Fibroblast of skin of right biceps (primary cell): ENCODE measurements around the gene SIX1.

ENCODE experiments used
- DNase-seq: peaks from one replicate; pipeline ENCODE4 v3.0.0-alpha.2; 2013

Gene SIX1

GRCh38 chr14:60641742-60642269 is 7.5 kb downstream of the SIX1 start:
- DNase-seq = no peak

- no peak for DNase-seq
Observed at GRCh38 chr14:60640859-60641741, 8.2 kb downstream of the SIX1 start.

DNA sequence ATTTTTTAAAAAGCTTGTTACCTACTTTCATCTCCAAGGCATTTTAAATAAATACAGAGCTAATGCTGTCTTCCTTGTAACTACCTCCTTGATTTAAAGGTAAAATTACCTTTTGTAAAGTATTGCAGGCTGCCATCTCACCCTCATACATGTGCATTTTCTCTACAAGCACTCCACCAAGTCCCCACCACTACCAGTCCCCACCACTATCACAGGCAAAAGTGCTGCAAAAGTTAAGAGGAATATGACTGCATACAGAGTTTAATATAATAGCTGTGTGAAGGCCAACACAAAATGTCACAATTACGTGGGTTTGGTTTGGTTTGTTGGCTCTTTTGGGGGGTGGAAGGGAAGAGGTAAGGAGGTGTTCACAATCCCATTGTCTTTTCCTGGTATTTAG is 9.6 kb downstream of the SIX1 start:
- DNase-seq = no peak

DNA sequence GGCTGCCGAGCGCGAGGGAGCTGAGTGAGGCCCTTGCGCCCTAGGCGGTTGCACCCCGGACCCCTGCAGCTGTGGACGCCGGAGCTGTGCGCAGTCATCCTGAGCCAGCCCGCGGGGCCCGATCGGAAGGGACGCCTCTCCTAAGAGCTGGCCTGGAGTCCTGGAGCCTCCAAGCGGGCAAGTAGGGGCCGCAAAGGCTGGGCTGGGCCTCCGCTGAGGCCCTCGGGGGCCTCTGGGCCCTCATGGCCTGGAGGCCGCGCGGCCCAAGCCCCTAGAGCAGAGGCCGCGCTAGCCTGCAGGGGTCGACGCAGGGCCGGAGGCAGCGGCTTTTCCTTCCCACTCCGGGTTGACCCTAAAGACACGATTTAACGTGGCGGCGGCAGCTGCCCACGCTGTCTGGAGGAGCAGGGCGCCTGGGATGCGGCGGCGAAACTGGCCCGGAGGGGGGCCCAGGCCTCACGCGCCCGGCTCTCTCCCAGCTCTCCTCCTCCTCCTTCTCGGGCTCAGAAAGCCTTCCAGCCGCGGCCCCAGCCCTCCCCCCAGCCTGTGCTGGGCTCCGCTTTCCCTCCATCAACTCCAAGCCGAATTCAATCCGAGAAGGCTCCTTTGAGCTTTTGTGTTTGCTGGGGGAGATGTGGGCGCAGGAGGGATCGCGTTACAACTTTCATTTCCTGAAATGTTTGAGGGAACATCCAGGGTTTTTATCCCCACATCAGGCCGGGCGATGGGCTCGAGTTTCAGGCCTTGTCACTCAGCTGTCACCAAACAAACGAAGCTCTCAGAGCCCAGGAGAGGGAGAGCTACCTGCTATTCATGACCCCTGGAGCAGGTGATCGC is 11.6 kb downstream of the SIX1 start:
- peak; percentile 68 for DNase-seq

DNA sequence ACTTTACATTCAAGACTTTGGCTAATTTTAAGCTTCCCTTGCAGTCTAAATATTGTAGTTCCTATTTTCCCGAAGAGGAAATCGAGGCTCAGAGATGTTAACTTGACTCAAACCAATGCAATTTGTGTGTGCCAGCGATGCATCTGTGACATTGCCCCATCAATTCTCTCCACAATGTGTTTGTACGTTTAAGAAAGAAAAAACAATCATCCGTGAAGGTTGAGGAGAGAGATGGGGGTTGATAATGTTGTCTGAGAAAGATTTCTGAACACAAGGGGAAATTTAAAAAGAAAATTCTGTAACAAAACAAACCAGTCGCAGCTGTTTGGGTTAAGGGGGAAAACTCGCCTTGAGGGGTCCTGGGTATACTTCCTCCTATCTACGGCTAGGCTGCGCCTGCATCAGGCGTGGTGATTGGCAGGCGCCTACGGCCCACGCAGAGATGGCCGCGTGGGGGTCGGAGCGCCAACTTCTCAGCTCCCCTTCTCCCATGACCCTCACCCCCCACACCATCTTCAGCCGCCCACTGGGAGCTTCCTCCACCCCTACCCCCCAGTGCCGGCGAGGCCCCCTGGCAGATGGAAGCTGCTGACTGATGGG is 12.3 kb downstream of the SIX1 start:
- DNase-seq = no peak

DNA sequence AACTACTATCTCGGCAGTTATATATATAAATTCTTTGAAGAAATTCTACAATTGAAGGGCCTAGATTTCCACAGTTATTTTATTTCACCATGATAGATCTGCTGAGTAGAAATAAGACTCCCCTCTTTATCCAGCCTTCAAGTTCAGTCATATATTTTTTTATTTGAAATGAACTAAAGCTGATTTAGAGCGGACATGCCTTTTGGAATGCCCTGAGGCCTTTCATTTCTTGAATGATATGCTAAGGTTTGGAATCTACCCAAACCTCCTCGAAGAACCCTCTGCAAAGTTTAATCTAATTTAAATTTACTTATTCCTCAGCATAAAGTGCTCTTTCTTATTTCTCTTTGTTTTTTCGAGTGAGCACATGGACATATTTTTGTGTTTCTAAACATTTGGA is 15.1 kb downstream of the SIX1 start:
- DNase-seq = no peak

- DNase-seq = no peak
Observed at GRCh38 chr14:60632777-60633176, 16.5 kb downstream of the SIX1 start.

- no peak for DNase-seq
Observed at GRCh38 chr14:60632257-60632656, 17.0 kb downstream of the SIX1 start.

DNA sequence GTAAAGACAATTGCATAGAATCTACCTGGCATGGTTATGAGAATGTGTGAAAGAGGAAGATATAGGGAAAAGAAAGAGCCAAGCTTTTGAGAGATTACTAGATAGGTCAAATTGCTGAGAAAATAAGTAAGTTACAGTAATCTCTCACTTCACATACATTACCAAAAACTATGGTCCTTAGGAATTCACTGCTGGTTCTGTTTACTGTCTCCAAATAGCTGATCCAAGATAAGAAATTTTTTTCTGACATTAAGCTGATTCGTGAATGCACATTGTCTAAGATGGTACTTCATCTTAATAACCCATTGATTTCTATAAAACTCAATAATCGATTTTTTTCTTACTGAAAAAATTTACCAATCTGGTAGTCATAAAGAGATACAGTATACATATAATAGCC is 17.4 kb downstream of the SIX1 start:
- no peak for DNase-seq

DNA sequence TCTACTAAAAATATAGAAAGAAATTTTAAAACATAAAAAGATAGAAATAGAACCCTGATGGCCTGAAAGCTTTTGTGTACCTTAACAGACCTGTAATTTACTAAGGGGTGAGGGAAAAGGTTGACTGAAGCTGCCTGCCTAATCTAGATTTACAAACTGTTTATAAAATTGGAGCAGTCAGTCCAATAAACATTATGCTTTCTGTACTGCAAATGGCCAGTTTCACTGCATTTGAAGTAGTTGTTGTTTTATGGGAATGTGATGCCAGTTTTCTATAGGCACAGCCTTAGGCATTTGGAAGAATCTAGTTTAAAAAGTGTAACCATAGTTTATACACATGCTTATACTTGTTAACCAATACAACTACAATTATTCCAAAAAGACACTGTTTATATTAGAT is 19.1 kb downstream of the SIX1 start:
- DNase-seq = no peak

DNA sequence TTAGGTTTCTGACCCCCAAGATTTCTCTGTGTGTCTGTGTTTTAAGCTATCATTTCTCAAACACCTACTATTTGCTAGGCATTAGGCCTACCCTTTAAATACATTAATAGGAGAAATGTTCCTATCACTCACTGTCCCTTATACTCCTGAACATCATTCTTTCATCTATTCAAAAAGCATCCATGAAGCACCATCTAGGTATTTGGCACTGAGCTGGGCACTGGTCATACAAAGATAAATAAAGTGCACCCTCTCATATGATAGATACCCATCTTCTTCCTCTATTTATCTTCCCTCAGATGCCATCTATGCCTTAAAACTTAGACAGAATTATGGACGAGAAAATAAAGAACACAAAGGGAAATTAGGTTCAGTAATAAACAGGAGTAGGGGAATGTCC is 20.4 kb downstream of the SIX1 start:
- no peak for DNase-seq

DNA sequence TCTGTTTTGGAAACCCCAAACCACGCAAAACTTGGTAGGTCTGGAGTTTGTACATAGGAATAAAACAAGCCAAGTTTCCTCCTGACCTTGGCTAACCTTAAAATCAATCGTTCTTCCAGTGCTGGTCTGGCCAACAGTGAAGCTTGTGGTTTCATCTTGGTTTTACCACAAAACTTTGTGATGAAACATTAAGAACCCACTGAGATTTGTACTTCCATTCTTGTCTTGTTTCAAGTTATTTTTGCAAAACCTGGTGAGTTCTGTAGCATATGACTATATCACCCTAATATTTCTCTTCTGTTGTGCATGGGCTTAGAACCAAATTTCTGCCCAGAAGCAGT is 26.4 kb downstream of the SIX1 start:
- DNase-seq = peak; percentile 83

DNA sequence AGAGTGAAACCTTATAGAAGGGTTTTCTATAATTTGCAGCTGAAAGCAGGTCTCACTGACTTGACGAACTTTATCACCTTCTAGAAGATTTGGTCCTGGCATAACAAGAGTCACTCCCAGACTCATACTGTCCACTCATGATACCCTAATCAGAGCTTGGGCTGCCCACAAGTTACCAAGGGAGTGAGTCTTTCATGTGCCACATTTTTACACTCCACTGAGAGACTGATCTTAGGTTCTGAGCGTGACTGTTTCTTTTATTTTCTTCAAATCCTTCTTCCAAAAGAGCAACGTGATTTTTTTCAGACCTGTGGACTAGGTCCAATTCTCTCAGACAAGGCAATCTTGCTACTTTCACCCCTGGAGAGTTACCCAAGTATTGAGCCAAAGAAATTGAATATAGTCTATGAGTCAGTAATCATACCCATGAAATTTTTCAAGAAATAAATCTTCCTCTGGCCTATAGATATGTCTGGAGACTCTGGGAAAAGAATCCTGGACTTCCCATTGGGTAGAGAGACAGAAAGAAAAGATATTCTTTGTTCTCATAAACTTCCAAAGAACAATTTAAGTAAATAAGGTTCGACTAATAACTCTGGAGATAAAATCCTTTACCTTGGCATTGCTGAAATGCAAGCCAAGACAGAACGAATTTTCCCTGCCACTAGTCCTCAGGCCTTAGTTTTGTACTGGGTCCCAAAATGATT is 26.9 kb downstream of the SIX1 start:
- peak; percentile 66 for DNase-seq

GRCh38 chr14:60621386-60621785 is 27.9 kb downstream of the SIX1 start:
- no peak for DNase-seq

- DNase-seq = no peak
Observed at GRCh38 chr14:60618241-60618640, 31.0 kb downstream of the SIX1 start.

- peak; percentile 18 for DNase-seq
Observed at GRCh38 chr14:60616461-60616959, 32.8 kb downstream of the SIX1 start.

- no peak for DNase-seq
Observed at GRCh38 chr14:60602291-60602690, 47.0 kb downstream of the SIX1 start.

GRCh38 chr14:60599727-60600126 is 49.5 kb downstream of the SIX1 start:
- no peak for DNase-seq

DNA sequence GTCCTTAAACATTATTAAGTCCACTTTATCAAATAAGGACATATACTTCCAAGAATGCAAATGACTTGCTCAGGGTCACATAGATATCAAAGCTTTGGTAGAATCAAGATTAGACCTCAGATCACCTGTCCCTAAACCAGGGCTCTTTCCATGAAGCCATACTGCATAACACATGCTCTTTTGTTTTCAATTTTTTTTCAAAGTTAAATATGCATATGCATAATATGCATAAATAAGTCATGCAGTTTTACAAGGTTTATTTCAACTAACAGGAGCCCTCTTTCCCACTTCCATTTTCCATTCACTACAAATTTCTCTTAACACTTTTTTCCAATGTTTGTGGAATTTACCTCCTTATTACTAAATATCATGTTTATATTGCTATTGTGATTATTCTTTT is 53.1 kb downstream of the SIX1 start:
- no peak for DNase-seq

DNA sequence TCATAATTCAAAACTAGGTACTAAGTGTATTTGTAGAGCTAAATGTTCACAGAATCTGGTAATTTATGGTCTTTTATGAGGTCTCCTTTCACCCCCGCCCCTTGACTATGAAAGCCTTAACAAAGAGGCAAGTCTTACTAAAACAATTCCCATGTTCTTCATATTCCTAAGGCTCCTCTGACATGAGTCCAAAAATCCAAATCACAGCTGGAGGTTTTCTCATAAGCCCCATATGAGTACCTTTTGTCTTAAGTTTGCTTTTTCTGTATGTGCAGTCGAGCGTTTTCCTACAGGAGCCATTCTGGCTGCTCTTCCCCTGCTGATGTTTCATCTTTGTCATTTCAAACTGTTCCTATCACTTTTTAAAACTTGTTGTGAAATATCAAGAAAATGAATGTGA is 55.2 kb downstream of the SIX1 start:
- DNase-seq = no peak
